HAP-1 (cell line): Measurements from ENCODE around the gene LUC7L.
A peak's percentile ranks its signal among the peaks of the same experiment; 100 is the strongest.
"Not testable (repeated sequence)": the region's sequence is repeated elsewhere in the genome, so short reads cannot be mapped to it uniquely, and the experiment has no call there.

Source experiments
- DNase-seq, 2 experiments: peaks; one replicate each; pipeline ENCODE4 v3.0.0-alpha.2; 2016 to 2020; ENCODE audit warnings: low spot score in 2 of 2
- H3K27me3 ChIP-seq: fragments of 250-450 bp; sonication (Bioruptor Pico); 2 replicates; pipeline ENCODE4 v1.5.1; 2020; ENCODE audit warnings: low read depth, mild to moderate bottlenecking, moderate library complexity
- H3K36me3 ChIP-seq: fragments of 250-450 bp; sonication (Bioruptor Pico); replicated peaks from 2 replicates; pipeline ENCODE4 v1.5.1; 2020; ENCODE audit warnings: mild to moderate bottlenecking
- H3K4me1 ChIP-seq: fragments of 250-450 bp; sonication (Bioruptor Pico); 2 replicates; pipeline ENCODE4 v1.5.1; 2020; ENCODE audit warnings: mild to moderate bottlenecking
- H3K4me3 ChIP-seq: fragments of 250-450 bp; sonication (Bioruptor Pico); 2 replicates; pipeline ENCODE4 v1.5.1; 2020; ENCODE audit warnings: mild to moderate bottlenecking, moderate library complexity
- H3K9me3 ChIP-seq: fragments of 250-450 bp; sonication (Bioruptor Pico); 2 replicates; pipeline ENCODE4 v1.5.1; 2020; ENCODE audit warnings: mild to moderate bottlenecking, moderate library complexity
- in situ Hi-C: fragments of 300-500 bp; cut with MboI; formaldehyde crosslinking; loops from 3 replicates; pipeline ENCODE4 v1.14.3; 2020; ENCODE audit warnings: low sequenced_read_pairs, inconsistent platforms, mixed read lengths

The LUC7L gene

GRCh38 chr16:165539-166374 lies 63.5 kb downstream of the LUC7L start, which contains the start of gene HBM:
Gene HBM, plus strand, starts transcription at chr16:165978. Its CDS starts 20 bp downstream, at chr16:165998.
- H3K4me1 ChIP-seq, result no peaks in the 10 kb centered on the region
- H3K36me3 ChIP-seq, result no peaks in the 10 kb centered on the region
- no peak for DNase-seq
- peaks cover 3% of the 10 kb centered on the region; the same call in 1 of the 2 replicates for H3K27me3 ChIP-seq
- in situ Hi-C loops, result no loop called here
- H3K4me3 ChIP-seq, result peak within 1 kb of the TSS; percentile 34
- H3K9me3 ChIP-seq, result no peaks in the 10 kb centered on the region

GRCh38 chr16:164827-165538 lies 64.3 kb downstream of the LUC7L start:
- Histone ChIP-seq H3K27me3 (no peaks in the 10 kb centered on the region), H3K4me3 (peak overlapping the region; percentile 34), H3K9me3 (no peaks in the 10 kb centered on the region), H3K36me3 (no peaks in the 10 kb centered on the region), H3K4me1 (no peaks in the 10 kb centered on the region)
- in situ Hi-C loops, result no loop called here
- peak in 1 of 2 experiments; percentile 44 for DNase-seq

DNA sequence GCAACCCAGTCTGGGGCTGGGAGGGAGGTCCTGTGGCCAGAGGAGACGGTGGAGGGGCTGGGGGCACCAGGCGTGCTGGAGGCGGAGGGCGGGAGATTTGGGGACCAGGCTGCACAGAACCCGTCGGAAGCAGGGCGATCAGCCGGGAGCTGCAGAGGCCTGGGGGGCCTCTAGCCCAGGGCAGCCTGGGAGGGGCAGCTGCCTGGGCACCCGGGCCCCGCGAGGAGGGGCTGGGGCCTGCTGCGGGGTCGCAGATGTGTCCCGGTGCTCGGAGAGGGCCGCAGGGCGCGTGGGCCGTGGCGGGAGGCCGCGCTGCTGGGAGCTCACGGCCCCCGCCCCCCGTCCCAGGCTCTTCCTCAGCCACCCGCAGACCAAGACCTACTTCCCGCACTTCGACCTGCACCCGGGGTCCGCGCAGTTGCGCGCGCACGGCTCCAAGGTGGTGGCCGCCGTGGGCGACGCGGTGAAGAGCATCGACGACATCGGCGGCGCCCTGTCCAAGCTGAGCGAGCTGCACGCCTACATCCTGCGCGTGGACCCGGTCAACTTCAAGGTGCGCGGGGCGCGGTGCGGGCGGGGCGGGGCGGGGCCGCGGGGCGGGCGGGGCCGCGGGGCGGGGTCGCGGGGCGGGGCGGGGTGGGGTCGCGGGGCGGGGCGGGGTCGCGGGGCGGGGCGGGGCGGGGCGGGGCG lies 65.0 kb downstream of the LUC7L start:
- H3K36me3 ChIP-seq, H3K9me3 ChIP-seq, H3K27me3 ChIP-seq, H3K4me3 ChIP-seq, in situ Hi-C loops, H3K4me1 ChIP-seq, DNase-seq: not testable (repeated sequence)

DNA sequence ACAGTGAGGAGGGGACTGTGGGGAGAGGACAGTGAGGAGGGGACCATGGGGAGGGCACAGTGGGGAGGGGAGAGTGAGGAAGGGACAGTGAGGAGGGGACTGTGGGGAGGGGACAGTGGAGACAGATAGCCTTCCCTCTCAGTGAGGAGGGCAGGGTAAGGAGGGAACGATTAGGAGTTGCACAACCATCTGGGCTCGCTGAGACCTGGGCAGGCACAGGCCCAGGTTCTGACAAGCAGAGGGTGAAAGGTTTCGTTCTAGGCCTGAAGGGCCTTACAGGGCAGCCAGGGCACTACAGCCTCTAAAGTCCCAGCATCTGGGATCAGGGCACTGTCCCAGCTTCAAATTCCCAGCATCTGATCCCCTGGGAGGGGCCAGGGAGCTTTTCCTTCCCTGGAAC lies 65.6 kb downstream of the LUC7L start:
- H3K36me3 ChIP-seq, in situ Hi-C loops, H3K4me3 ChIP-seq, H3K27me3 ChIP-seq, H3K9me3 ChIP-seq, H3K4me1 ChIP-seq, DNase-seq: not testable (repeated sequence)

DNA sequence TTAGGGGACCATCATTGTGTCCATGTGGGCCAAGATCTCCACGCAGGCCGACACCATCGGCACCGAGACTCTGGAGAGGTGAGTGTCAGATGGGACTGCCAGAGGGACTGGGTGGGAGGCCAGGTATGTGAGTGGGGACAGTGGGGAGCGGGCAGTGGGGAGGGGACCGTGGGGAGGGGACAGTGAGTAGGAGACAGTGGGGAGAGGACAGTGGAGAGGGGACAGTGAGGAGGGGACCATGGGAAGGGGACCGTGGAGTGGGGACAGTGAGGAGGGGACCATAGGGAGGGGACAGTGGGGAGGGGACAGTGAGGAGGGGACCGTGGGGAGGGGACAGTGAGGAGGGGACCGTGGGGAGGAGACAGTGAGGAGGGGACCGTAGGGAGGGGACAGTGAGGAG lies 66.1 kb downstream of the LUC7L start:
- H3K9me3 ChIP-seq, in situ Hi-C loops, DNase-seq, H3K4me1 ChIP-seq, H3K36me3 ChIP-seq, H3K4me3 ChIP-seq, H3K27me3 ChIP-seq: not testable (repeated sequence)

- H3K27me3 ChIP-seq, result no peaks in the 10 kb centered on the region
- H3K36me3 ChIP-seq, result no peaks in the 10 kb centered on the region
- no peaks in the 10 kb centered on the region for H3K9me3 ChIP-seq
- no peak overlapping the region for H3K4me3 ChIP-seq
- H3K4me1 ChIP-seq, result no peaks in the 10 kb centered on the region
- DNase-seq, result no peak
- in situ Hi-C loops, result no loop called here
These were observed 66.8 kb downstream of the LUC7L start for GRCh38 chr16:162271-162991.

DNA sequence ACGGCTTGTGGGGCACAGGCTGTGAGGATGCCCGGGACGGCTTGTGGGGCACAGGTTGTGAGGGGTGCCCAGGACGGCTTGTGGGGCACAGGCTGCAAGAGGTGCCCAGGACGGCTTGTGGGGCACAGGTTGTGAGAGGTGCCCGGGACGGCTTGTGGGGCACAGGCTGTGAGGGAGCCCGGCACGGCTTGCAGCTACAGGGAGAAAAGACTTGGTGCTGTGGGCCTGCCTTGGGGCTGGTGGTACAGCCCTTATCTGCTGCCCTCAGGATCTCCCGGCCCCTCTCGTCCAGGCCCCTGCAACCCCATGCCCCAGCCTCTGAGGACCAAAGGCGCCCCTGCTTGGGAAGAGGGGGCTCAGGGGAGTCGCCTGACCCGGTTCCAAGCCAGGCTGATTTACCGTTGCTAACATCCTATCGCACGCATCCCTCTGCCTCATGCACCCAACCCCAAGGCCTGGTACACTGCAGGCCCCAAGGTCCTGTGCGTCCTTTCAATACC lies 68.5 kb downstream of the LUC7L start:
- Histone ChIP-seq H3K4me3 (no peak overlapping the region), H3K27me3 (no peaks in the 10 kb centered on the region), H3K4me1 (no peaks in the 10 kb centered on the region), H3K9me3 (no peaks in the 10 kb centered on the region), H3K36me3 (no peaks in the 10 kb centered on the region)
- DNase-seq, result no peak
- in situ Hi-C loops, result no loop called here

DNA sequence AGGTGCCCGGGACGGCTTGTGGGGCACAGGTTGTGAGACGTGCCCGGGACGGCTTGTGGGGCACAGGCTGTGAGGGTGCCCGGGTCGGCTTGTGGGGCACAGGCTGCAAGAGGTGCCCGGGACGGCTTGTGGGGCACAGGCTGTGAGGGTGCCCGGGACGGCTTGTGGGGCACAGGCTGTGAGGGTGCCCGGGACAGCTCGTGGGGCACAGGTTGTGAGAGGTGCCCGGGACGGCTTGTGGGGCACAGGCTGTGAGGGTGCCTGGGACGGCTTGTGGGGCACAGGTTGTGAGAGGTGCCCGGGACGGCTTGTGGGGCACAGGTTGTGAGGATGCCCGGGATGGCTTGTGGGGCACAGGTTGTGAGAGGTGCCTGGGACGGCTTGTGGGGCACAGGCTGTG lies 69.0 kb downstream of the LUC7L start:
- H3K9me3 ChIP-seq, DNase-seq, H3K27me3 ChIP-seq, H3K4me1 ChIP-seq, H3K4me3 ChIP-seq, in situ Hi-C loops, H3K36me3 ChIP-seq: not testable (repeated sequence)

- no peaks in the 10 kb centered on the region for H3K9me3 ChIP-seq
- H3K4me1 ChIP-seq, result peaks cover 5% of the 10 kb centered on the region
- in situ Hi-C loops, result no loop called here
- H3K36me3 ChIP-seq, result no peaks in the 10 kb centered on the region
- no peaks in the 10 kb centered on the region for H3K27me3 ChIP-seq
- H3K4me3 ChIP-seq, result no peak overlapping the region
- peak in 1 of 2 experiments; percentile 13 for DNase-seq
These were observed 70.0 kb downstream of the LUC7L start for GRCh38 chr16:159136-159849.

DNA sequence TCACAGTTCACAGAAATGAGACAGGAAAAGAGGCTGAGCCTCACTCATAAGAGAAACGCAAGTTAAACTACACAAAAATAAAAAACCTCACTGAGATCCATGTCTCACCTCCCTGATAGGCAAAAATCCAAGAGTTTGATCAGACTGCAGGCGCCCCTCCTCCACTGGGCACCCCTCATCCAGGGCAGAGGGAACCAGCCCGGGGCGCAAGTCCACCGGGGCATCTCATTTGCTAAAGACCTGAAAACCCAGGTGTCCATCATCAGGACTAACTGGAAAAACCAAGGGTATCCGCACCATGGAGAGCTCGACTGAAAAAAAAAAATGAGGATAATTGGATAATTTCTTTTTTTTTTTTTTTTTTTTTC lies 74.2 kb downstream of the LUC7L start:
- peak overlapping the region; percentile 50 for H3K4me3 ChIP-seq
- H3K27me3 ChIP-seq, result no peaks in the 10 kb centered on the region; the same call in 1 of the 2 replicates
- in situ Hi-C loops, result no loop called here

DNA sequence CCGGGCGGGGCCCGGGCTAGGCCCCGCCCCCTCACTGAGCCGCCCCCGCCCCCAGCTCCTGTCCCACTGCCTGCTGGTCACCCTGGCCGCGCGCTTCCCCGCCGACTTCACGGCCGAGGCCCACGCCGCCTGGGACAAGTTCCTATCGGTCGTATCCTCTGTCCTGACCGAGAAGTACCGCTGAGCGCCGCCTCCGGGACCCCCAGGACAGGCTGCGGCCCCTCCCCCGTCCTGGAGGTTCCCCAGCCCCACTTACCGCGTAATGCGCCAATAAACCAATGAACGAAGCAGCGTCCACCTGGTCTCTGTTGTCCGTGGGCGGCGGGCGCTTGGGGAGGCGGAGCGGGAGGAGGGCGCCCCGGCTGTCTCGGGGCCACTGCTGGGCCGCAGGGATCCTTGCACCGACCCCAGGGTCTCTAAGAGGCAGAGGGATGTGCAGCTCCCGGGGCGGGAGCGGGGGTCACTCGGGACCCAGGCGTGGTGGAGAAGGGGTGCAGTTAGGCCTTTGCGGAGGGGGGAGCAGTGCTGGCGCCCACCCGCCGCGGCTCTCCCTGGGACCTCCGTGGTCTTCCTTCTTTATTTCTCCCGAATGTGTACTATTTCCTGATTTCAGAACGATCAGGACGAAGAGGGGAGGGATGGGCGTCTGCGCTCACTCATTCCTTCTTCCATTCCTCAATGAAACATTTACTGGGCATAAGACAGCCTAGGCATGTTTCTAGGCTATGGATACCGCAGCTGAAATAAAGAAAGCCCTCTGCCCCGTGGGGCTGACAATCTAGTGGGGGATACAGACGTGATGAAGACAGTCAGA lies 74.8 kb downstream of the LUC7L start:
- Histone ChIP-seq H3K4me1 (peaks cover 5% of the 10 kb centered on the region), H3K4me3 (peak overlapping the region; percentile 50), H3K9me3 (no peaks in the 10 kb centered on the region), H3K36me3 (no peaks in the 10 kb centered on the region), H3K27me3 (peaks cover 2% of the 10 kb centered on the region; the same call in 1 of the 2 replicates)
- peak; percentile 38 to 72 for DNase-seq
- in situ Hi-C loops, result no loop called here

More for the DNA sequence above, 74.2 kb downstream of the LUC7L start:
- Histone ChIP-seq H3K36me3 (no peaks in the 10 kb centered on the region), H3K4me1 (peaks cover 5% of the 10 kb centered on the region), H3K9me3 (no peaks in the 10 kb centered on the region)
- no peak for DNase-seq

DNA sequence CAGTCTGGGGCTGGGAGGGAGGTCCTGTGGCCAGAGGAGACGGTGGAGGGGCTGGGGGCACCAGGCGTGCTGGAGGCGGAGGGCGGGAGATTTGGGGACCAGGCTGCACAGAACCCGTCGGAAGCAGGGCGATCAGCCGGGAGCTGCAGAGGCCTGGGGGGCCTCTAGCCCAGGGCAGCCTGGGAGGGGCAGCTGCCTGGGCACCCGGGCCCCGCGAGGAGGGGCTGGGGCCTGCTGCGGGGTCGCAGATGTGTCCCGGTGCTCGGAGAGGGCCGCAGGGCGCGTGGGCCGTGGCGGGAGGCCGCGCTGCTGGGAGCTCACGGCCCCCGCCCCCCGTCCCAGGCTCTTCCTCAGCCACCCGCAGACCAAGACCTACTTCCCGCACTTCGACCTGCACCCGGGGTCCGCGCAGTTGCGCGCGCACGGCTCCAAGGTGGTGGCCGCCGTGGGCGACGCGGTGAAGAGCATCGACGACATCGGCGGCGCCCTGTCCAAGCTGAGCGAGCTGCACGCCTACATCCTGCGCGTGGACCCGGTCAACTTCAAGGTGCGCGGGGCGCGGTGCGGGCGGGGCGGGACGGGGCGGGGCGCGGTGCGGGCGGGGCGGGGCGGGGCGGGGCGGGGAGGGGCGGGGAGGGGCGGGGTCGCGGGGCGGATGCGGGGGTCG lies 75.6 kb downstream of the LUC7L start:
- H3K36me3 ChIP-seq, in situ Hi-C loops, H3K4me1 ChIP-seq, H3K27me3 ChIP-seq, H3K9me3 ChIP-seq, DNase-seq, H3K4me3 ChIP-seq: not testable (repeated sequence)
